SW 1271 (cell line): ENCODE measurements around the gene GGA1.
"Not testable (repeated sequence)": the region's sequence is repeated elsewhere in the genome, so short reads cannot be mapped to it uniquely, and the experiment has no call there.

ENCODE experiments used
- DNase-seq, 2 experiments: peaks; one replicate each; lab custom pipeline; 2025; lab: John Stamatoyannopoulos, UW

GGA1 gene

DNA sequence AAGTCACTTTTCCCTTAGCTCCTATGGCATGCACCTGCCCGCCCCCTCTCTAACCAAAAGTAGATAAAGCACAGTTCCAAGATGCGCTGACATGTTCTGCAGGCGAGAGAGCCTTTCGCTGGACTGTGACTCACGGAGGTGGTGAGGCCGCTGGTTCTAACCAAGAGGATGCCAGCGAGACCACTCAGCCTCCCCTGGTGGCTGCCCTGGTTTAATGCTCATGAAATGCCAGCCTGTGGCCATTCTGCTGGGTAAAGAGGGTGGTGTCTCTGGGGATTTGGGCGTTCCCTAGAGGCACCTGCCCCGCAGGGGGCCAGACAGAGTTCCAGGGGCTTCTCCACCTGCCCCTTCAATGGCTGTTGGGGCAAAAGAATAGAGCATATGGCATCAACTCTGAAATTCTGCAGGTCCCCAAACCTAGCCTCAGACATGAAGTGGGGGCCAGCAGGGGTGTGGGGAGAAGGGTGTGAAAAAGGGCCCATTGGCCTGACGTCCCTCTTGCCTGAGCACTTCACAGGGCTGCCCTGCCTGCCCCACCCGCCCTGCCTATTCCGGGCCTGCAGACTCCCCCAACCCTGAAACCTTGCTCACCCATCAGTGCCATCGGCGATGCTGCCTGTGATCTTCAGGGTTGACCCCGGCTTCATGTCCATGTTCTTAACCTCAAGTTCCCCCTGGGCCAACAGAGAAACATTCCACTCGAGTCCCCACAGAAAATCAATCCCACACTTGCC, 37.2 kb upstream of the GGA1 start:
- DNase-seq = no peak

DNA sequence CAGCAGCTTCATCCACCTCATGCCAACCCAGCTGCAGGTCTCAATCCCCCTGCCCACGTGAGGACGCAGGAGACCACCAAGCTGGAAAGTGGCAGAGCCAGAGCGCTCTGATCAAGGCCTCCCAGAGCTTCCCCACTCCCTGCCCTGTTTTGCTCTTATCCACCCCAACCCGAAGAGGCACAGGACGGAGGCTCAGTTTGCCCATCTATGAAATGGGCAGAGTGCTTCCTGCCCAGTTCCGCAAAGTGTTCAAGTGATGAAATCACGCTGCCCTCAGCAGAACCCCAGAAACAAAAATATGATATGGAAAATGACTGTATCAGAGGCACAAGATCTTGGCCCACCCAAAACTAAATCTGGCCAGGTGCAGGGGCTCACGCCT, 36.7 kb upstream of the GGA1 start:
- DNase-seq = no peak

DNA sequence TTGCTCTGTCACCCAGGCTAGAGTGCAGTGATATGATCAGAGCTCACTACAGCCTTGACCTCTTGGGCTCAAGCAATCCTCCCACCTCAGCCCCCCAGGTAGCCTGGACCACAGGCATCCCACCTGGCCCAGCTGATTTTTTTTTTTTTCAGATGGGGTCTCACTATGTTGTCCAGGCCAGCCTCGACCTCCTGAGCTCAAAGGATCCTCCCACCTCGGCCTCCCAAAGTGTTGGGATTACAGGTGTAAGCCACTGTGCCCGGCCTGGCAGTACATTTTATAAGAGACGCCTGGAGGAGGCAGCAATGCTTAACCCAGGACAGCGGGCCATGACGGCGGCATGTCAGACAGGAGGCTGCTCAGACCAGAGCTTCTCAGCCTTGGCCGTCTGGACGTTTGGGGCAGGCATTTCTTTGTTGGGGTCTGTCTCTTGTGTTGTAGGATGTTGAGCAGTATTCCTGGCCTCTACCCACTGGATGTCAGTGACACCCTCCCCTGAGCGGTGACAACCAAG, 33.1 kb upstream of the GGA1 start:
- DNase-seq = no peak

DNA sequence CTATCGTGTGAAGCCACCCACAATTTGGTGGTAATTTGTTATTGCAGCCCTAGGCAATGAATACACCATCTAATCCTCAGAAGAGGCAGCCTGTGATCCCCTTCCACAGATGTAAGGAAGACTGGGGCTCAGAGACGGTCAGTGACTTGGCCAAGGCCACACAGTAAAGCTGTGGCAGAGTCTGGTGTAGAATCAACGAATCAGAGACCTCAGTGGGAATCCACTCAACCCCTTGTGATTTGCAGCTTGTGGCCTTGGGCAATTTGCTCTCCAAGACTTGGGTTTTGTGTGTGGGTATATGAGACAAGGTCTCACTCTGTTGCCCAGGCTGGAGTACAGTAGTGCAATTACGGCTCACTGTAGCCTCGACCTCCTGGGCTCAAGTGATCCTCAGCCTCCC, 30.6 kb upstream of the GGA1 start:
- DNase-seq = no peak

DNA sequence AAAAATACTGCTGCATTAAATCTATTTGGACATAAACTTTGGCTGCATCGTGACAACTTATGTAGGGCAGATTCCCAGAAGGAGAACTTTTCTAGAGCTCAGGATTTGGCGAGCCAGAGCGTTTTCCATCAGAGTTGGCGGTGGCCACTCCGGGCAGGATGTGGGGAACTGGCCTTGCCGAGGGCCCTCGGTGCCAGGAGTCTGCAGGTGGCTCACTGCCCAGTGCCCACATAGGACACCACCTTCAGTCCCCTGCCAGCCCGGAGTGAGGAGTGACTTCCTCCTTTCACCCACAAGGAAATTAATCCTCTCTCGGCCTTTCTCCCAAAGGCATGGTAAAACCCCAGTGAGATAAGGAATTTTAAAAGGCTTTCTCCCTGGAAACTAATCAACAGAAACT, 27.1 kb upstream of the GGA1 start:
- no peak for DNase-seq

DNA sequence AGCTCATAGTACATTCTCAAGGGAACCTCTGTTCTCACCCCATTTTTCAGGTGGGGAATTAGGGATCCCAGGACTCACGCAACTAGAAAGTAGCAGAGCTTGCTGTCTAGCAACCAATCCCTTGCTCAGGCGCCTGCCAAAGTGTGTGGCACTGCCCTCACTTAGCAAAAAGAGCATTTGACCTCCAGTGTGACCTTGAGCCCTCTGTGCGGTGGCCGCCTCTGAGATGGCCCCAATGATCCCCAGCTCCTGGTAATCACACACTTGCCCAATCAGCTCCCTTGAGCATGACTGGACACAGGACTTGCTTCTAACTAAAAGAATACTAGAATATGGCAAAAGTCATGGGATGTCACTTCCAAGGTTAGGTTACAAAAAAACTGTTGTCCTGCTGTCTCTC, 26.1 kb upstream of the GGA1 start:
- DNase-seq = no peak

DNA sequence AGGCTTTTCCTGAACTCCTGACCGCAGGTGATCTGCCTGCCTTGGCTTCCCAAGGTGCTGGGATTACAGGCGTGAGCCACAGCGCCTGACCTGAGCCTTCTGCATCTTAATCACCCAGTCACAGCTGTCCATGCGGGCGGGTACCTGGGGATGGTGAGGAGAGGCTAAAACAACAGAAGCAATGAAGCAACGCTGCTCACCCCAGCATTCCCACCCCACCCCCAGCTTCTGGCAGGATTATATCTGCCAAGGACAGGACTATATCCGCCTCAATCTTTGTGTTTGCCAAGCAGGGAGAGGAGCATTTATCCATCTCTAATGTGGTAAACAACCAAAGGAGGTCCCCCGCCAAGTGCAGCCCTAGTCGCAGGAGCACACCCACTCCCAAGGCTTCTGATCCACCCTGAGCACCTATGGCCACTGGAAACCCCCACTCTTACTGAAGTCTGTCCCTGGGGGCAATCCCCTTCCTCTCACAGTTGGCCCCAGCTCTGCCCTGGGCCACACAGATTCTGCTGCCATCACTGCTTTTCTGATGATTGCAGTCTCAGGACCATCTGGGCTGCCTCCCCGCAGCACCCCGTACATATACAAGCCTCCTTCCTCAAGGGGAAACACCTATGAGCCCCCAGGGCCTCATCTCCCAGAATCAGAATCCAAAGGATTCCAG, 20.0 kb upstream of the GGA1 start:
- no peak for DNase-seq

DNA sequence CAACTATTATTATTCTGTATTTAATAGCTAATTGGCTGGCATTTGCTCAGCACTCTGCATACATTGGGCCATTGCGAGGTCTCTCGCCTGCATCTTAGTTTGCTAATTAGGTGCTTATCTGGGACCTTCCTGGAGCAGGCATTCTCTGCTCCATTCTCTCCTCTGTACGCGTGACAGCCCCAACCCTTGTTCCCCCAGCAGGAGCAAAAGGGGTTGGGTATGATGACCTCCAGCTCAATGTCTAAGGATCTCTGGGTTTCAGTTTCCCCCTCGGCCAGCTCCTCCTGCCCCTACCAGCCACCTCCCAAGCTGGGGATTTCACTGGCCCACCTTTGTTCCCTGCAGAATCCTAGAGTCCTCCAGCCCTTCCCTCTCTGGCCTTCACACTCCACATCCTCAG, 19.0 kb upstream of the GGA1 start:
- DNase-seq = no peak

DNA sequence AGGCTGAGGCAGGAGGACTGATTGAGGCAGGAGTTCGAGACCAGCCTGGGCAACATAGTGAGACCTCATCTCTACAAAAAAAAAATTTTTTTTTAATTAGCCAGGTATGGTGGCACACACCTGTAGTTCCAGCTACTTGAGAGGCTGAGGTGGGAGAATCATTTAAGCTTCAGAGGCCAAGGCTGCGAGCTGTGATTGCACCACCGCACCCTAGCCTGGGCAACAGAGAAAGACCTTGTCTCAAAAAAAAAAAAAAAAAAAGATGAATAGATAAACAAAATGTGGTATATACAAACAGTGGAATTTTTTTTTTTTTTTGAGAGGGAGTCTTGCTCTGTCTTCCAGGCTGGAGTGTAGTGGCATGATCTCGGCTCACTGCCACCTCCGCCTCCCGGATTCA, 17.6 kb upstream of the GGA1 start:
- not testable (repeated sequence) for DNase-seq

DNA sequence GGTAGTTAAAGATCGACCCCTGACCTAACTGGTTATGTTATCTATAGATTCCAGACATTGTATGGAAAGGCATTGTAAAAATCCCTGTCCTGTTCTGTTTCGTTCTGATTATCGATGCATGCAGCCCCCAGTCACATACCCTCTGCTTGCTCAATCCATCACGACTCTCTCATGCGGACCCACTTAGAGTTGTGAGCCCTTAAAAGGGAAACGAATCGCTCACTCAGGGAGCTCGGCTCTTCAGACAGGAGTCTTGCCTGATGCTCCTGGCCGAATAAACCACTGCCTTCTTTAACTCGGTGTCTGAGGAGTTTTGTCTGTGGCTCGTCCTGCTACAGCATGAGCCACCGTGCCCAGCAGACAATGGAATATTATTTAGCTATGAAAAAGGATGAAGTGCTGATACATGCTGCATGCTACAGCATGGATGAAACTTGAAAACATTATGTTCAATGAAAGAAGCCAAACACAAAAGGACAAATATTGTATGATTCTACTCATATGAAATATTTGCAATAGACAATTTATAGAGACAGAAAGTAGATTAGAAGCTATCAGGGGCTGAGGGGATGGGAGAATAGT, 16.7 kb upstream of the GGA1 start:
- no peak for DNase-seq

DNA sequence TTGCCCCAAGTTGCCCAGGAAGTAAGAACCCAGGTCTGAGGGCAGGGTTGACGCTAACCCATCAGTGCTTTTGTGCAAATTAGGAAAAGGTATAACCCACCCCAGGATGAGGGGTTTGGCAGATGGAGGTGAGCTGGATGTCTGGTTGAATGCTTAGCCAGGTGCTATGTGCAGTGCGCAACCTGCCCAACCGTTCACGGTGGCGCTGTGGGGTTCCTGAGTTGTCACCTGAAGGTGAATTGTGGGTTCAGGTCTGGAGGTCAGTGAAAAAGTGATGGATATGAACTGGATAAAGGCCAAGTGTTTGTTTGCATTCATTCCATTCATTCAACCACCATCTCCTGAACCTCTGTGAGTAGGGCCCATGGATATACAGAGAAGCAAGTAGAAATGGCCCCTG, 14.4 kb upstream of the GGA1 start:
- DNase-seq = no peak

DNA sequence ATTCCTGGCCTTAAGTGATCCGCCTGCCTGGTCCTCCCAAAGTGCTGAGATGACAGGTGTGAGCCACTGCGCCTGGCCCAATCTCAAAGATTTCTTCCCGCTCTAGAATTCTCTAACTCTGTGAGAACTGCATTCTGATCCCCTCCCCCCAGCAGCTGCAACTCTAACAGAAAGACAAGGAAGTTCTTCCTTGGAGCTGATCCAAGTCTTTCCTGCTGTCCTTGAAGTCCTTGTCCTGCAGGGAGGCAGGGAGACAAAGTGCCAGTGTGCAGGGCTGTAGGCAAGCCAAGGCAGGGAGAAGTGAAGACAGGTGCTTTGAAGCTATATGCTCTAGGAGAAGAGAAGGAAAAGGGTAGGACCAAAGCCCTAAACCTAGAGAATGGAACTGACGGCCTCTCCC, 9.5 kb upstream of the GGA1 start:
- no peak for DNase-seq

DNA sequence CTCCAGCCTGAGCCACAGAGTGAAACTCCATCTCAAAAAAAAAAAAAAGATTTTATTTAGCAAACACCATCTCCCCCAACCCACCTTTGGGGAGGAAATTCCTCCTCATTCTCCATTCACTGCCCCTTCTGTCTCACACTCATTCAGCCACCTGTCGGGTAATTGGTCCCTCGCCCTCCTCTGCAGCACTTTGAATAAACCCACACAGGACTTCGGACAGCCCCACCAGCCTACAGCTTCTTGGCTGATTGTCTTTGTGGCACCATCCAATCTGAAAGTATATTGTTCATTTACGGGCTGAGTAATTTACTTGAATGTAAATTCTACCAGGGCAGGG, 7.5 kb upstream of the GGA1 start:
- no peak for DNase-seq

DNA sequence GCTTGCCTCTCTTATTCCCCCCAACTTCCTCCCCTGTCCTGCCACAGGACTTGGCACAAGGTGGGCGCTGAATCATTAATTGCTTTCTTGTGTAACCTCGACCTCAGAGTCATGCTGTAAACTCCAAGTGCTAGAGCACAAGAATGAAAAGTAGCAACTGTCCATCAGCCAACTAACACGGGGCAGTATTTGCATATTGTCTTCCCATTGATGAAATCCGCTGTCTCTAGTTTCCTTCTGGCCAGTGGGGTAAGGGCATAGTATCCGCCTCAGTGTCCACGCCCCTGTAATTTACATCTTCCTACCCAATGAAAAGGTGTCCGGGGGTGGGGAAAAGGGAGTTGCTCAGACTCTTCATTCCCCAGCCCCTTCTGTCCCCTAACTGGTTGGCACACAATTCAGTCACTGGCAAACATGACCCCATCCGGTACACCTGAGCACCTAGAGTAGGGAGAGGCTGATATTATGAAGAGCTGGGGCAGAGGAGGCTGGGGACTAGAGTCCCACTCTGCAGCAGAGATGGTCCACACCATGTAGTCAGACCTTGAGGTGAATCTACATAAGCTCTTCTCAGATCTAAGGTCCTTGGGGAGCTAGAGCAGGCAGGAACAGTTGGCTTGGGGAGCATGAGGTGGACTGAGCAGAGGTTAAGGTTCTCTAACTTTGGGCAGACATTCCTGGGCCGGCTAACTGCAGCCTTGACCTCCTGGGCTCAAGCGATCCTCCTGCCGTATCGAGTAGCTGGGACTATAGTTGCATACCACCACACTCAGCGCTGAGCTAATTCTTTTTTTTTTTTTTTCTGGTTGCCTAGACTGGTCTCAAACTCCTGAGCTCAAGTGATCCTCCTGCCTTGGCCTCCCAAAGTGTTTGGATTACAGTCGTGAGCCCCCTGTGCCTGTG, 6.8 kb upstream of the GGA1 start:
- DNase-seq = no peak

DNA sequence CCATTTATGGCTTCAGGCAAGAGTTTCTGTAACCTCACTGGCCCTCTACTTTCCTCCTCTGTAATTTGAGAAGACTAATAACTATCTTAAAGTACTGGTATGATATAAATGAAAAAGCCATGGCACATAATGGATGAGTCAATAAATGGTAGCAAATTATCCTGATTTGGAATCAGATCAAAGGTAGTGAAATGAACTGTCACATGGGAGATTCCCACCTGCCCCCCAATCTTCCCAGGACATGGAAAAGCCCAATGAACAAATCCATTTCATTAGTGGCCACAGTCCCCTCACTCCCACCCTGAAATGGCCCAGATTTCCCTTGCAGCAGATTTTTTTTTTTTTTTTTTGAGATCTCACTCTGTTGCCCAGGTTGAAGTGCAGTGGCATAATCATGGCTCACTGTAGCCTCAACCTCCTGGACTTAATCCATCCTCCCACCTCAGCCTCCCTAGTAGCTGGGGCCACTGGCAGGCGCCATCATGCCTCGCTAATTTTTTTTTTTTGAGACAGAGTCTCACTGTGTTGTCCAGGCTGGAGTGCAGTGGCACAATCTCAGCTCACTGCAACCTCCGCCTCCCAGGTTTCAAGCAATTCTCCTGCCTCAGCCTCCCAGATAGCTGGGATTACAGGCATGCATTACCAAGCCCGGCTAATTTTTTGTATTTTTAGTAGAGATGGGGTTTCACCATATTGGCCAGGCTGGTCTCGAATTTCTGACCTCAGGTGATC, 5.9 kb upstream of the GGA1 start:
- DNase-seq = not testable (repeated sequence)

DNA sequence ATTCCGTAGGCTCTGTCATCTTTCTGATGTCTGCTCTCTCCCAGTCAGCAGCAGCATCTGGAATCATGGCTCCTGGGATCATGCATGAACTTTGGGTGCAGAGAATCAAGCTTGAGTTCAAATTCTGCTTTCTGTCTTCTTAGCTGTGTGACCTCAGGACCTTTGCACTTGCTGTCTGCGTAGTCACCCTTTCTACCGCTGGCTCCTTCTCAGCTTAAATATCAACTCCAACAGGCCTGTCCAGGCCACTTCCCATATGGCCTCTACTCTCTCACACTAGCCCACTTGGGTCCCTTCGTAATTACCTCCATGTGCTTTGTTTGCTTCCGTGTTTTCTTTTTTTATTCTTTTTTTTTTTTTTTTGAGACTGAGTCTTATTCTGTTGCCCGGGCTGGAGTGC, 4.6 kb upstream of the GGA1 start:
- no peak for DNase-seq

DNA sequence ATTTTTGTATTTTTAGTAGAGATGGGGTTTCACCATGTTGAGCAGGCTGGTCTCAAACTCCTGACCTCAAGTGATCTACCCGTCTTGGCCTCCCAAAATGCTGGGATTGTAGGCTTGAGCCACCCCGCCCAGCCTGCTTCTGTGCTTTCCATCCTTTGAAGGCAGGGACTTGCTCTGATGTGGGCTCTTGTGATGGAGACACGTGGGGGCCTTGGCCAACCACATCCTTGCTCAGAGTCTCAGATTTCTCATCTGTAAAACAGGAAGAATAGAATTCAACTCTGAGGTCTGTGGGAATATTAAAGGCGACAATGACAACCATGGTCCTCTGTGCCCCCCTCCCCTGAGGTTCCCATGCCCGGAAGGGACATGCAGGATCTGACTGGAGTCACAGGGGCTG, 3.8 kb upstream of the GGA1 start:
- no peak for DNase-seq

DNA sequence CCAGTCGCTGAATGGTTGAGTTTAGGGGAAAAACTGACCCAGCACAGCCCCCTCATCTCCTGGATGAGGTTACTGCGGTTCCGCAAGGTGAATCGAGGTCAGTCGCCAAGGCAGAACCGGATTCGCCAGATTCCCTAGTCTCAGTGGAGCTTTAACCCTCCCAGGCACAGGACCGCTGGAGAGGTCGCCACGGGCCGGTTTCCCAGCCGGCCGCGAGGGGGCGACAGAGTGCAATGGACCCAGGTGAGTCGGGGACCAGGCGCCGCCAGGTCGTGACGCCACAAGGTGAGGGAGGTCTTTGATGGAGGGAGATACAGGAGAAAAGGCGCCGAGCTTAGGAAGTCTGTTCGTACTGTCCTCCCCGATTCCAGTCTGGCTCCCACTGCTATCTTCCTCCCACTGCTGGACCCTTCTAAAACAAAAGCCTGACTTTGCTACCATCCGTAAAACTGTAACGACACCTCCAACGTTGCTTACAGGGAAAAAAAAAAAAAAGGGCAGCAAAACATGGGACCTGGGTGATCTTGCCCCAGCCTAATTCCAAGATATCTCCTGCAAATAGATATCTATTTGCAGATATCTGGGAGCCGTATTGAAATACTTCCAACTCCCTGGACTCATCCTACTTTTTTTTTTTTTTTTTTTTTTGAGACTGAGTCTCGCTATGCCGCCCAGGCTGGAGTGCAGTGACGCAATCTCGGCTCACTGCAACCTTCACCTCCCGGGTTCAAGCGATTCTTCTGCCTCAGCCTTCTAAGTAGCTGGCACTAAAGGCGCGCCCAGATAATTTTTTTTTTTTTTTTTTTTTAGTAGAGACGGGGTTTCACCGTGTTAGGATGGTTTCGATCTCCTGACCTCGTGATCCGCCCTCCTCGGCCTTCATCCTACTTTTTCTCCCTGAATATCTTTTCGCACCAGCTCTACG, 1.4 kb upstream of the GGA1 start:
- DNase-seq = peak in 1 of 2 experiments; percentile 45

DNA sequence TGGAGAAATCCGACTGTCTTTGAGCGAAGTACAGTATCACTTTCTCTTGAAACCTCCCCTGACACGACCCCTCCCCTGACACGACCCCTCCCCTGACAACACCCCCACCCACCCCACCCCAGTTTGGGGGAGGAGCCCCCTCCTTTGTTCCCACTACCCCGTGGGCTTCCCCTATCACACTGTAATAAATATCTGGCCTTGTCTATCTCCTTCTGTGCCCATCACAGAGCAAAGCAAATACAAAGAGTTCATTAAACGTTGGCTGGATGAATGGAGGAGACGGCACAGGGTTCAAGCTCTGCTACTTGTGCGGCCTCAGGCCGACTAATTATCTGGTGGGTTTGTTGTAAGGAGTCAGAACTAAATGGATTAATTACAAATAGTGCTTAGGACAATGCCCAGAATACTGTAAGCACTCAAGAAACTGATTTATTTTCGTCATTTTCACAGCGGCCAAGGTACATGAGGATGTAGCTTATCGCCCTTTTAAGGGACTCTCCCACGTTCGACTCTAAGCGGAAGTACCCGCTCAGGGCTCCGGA, 628 bp upstream of the GGA1 start:
- DNase-seq = no peak
